DOHH2 (cell line): ENCODE data around the gene LRTM2.

Experiments used
- H3F3A ChIP-seq: fragments of 200-600 bp; sonication (generic), shearing (Covaris generic); 2 replicates; pipeline ENCODE4 v1.6.0; 2016; ENCODE audit warnings: antibody characterized with exemption, mild to moderate bottlenecking; ENCODE audit not compliant: control insufficient read depth, insufficient read depth
- H3K27ac ChIP-seq: fragments of 200-600 bp; sonication (generic); 2 replicates; pipeline ENCODE4 v1.5.1; 2014; ENCODE audit warnings: low read depth, mild to moderate bottlenecking, low read length, moderate library complexity
- H3K27me3 ChIP-seq: fragments of 200-600 bp; sonication (generic); 2 replicates; pipeline ENCODE4 v1.6.1; 2014; ENCODE audit warnings: mild to moderate bottlenecking, low read length, mixed read lengths; ENCODE audit not compliant: control insufficient read depth
- H3K36me3 ChIP-seq: fragments of 200-600 bp; sonication (generic); 2 replicates; pipeline ENCODE4 v1.6.1; 2014; ENCODE audit warnings: mild to moderate bottlenecking, low read length, moderate library complexity, mixed read lengths; ENCODE audit not compliant: control insufficient read depth
- H3K4me1 ChIP-seq: fragments of 200-600 bp; sonication (generic); 2 replicates; pipeline ENCODE4 v1.6.1; 2014; ENCODE audit warnings: mild to moderate bottlenecking, low read length, mixed read lengths; ENCODE audit not compliant: control insufficient read depth
- H3K4me2 ChIP-seq: fragments of 200-600 bp; sonication (generic); 2 replicates; pipeline ENCODE4 v1.6.0; 2014; ENCODE audit warnings: mild to moderate bottlenecking, low read length, moderate library complexity
- H3K4me3 ChIP-seq: fragments of 200-600 bp; sonication (generic); 2 replicates; pipeline ENCODE4 v1.5.1; 2014; ENCODE audit warnings: mild to moderate bottlenecking, low read length, mixed read lengths
- H3K79me2 ChIP-seq: fragments of 200-600 bp; sonication (generic); 2 replicates; pipeline ENCODE4 v1.6.1; 2014; ENCODE audit warnings: mild to moderate bottlenecking, low read length, mixed read lengths; ENCODE audit not compliant: control insufficient read depth
- H3K9me2 ChIP-seq: fragments of 200-600 bp; sonication (generic); replicated peaks from 2 replicates; pipeline ENCODE4 v1.6.1; 2014; ENCODE audit warnings: mild to moderate bottlenecking, low read length, mixed read lengths; ENCODE audit not compliant: control insufficient read depth
- H3K9me3 ChIP-seq: fragments of 200-600 bp; sonication (generic); 2 replicates; pipeline ENCODE4 v1.6.1; 2014; ENCODE audit warnings: antibody characterized with exemption, low read length, mixed read lengths; ENCODE audit not compliant: control insufficient read depth, insufficient read depth
- H4K20me1 ChIP-seq: fragments of 200-600 bp; sonication (generic); 2 replicates; pipeline ENCODE4 v1.6.0; 2014; ENCODE audit warnings: low read depth, mild to moderate bottlenecking, antibody characterized with exemption, low read length, moderate library complexity; ENCODE audit not compliant: control insufficient read depth, insufficient read depth
- CTCF ChIP-seq: fragments of 200-600 bp; sonication (generic); IDR thresholded peaks from one replicate; pipeline ENCODE4 v1.5.1; 2014; ENCODE audit warnings: antibody characterized with exemption, mild to moderate bottlenecking, low read depth, low read length; ENCODE audit not compliant: poor library complexity, severe bottlenecking
- EZH2phosphoT487 ChIP-seq: fragments of 200-600 bp; sonication (generic); IDR thresholded peaks from 2 replicates; pipeline ENCODE4 v1.6.1; 2017; ENCODE audit warnings: borderline replicate concordance, mild to moderate bottlenecking, antibody characterized with exemption, low read length, moderate library complexity, mixed read lengths

LRTM2 gene

GRCh38 chr12:1794440-1795090, 25.8 kb upstream of the LRTM2 start:
- Histone ChIP-seq H3K27me3 (no peaks in the 10 kb centered on the region), H4K20me1 (peaks cover 3% of the 10 kb centered on the region; the same call in 1 of the 2 replicates), H3K4me2 (no peak overlapping the region), H3F3A (peaks cover 8% of the 10 kb centered on the region), H3K9me2 (no peaks in the 10 kb centered on the region), H3K4me3 (no peak overlapping the region), H3K9me3 (no peaks in the 10 kb centered on the region), H3K79me2 (peaks cover 3% of the 10 kb centered on the region; the same call in 1 of the 2 replicates), H3K4me1 (peaks cover 30% of the 10 kb centered on the region), H3K27ac (no peak overlapping the region), H3K36me3 (no peaks in the 10 kb centered on the region)
- TF ChIP-seq CTCF, result no peak
- no peak for TF ChIP-seq EZH2phosphoT487

GRCh38 chr12:1795221-1795784, 25.1 kb upstream of the LRTM2 start:
- Histone ChIP-seq H3K9me2 (no peaks in the 10 kb centered on the region), H3K36me3 (no peaks in the 10 kb centered on the region), H3K4me3 (peak overlapping the region; percentile 85), H3K4me2 (peak overlapping the region; percentile 72), H3K27ac (no peak overlapping the region), H3K4me1 (peaks cover 35% of the 10 kb centered on the region), H3K9me3 (no peaks in the 10 kb centered on the region), H3K79me2 (peaks cover 3% of the 10 kb centered on the region; the same call in 1 of the 2 replicates), H3K27me3 (no peaks in the 10 kb centered on the region), H3F3A (peaks cover 5% of the 10 kb centered on the region), H4K20me1 (peaks cover 3% of the 10 kb centered on the region; the same call in 1 of the 2 replicates)
- TF ChIP-seq CTCF (no peak), EZH2phosphoT487 (no peak)

- Histone ChIP-seq H3K4me3 (peak overlapping the region; percentile 85), H3K36me3 (no peaks in the 10 kb centered on the region), H3K27ac (peak overlapping the region; percentile 53), H3K4me1 (peaks cover 42% of the 10 kb centered on the region), H4K20me1 (peaks cover 3% of the 10 kb centered on the region; the same call in 1 of the 2 replicates), H3F3A (peaks cover 2% of the 10 kb centered on the region), H3K9me3 (no peaks in the 10 kb centered on the region), H3K4me2 (peak overlapping the region; percentile 100), H3K79me2 (peaks cover 3% of the 10 kb centered on the region; the same call in 1 of the 2 replicates), H3K9me2 (no peaks in the 10 kb centered on the region), H3K27me3 (no peaks in the 10 kb centered on the region)
- TF ChIP-seq EZH2phosphoT487, result no peak
- peak; percentile 95 for TF ChIP-seq CTCF
Measured at GRCh38 chr12:1795785-1796514, 24.4 kb upstream of the LRTM2 start.
